Measurements from ENCODE around the gene RSRC1.
"Not testable (repeated sequence)": the region's sequence is repeated elsewhere in the genome, so short reads cannot be mapped to it uniquely, and the experiment has no call there.

Gene RSRC1

GRCh38 chr3:158111861-158112260 lies 2.0 kb downstream of the RSRC1 start:
- Histone ChIP-seq H2BK15ac (replicated peaks; ENCODE audit: low read depth) (no peak overlapping the region), H3K4ac (ENCODE audit: low read depth, low read length) (no peak overlapping the region), H2AK5ac (ENCODE audit: low read length) (no peak overlapping the region), H4K8ac (ENCODE audit: low read depth, low read length) (no peak overlapping the region), H3K27me3 (ENCODE audit: insufficient read depth, low read length, poor library complexity) (peaks cover 2% of the 10 kb centered on the region), H3K4me1 (ENCODE audit: control insufficient read depth, low read depth, low read length) (no peaks in the 10 kb centered on the region), H3K56ac (ENCODE audit: low read length) (no peak overlapping the region), H3K18ac (ENCODE audit: low read length) (no peak overlapping the region), H3K79me2 (ENCODE audit: control insufficient read depth, insufficient read depth, low read length) (peaks cover 4% of the 10 kb centered on the region), H3K9ac (ENCODE audit: low read length) (no peak overlapping the region), H3K23ac (ENCODE audit: low read length) (no peak overlapping the region), H2BK5ac (ENCODE audit: low read length) (no peak overlapping the region), H3K36me3 (ENCODE audit: control insufficient read depth, insufficient read depth, low read length) (no peaks in the 10 kb centered on the region), H3K4me2 (ENCODE audit: low read length) (no peak overlapping the region), H3K4me3 (ENCODE audit: low read length) (no peak overlapping the region), H3K27ac (ENCODE audit: low read depth, low read length) (no peak overlapping the region), H3K79me1 (ENCODE audit: low read length) (peaks cover 3% of the 10 kb centered on the region), H4K5ac (ENCODE audit: low read length) (no peak overlapping the region), H2BK120ac (ENCODE audit: low read depth, low read length) (no peak overlapping the region)
- no CpG with 5 or more reads among the region's 2 CpGs for WGBS (ENCODE audit: extremely low coverage, insufficient coverage, low lambda C conversion rate)
- no peak for DNase-seq

- not testable (repeated sequence) for H3K79me2 ChIP-seq (ENCODE audit: control insufficient read depth, insufficient read depth, low read length); H3K79me1 ChIP-seq (ENCODE audit: low read length)
- no CpG with 5 or more reads among the region's 2 CpGs for WGBS (ENCODE audit: extremely low coverage, insufficient coverage, low lambda C conversion rate)
Observed at GRCh38 chr3:158113595-158113994, 3.7 kb downstream of the RSRC1 start.

GRCh38 chr3:158120330-158120729 lies 10.4 kb downstream of the RSRC1 start:
- Histone ChIP-seq H2BK5ac (ENCODE audit: low read length) (no peak overlapping the region), H3K9ac (ENCODE audit: low read length) (no peak overlapping the region), H2BK15ac (replicated peaks; ENCODE audit: low read depth) (no peak overlapping the region)

More at GRCh38 chr3:158113595-158113994, 3.7 kb downstream of the RSRC1 start:
- H2BK5ac ChIP-seq (ENCODE audit: low read length); H3K36me3 ChIP-seq (ENCODE audit: control insufficient read depth, insufficient read depth, low read length); H3K27me3 ChIP-seq (ENCODE audit: insufficient read depth, low read length, poor library complexity); H3K23ac ChIP-seq (ENCODE audit: low read length); H3K27ac ChIP-seq (ENCODE audit: low read depth, low read length); H2BK120ac ChIP-seq (ENCODE audit: low read depth, low read length); H4K8ac ChIP-seq (ENCODE audit: low read depth, low read length); H3K56ac ChIP-seq (ENCODE audit: low read length); H2AK5ac ChIP-seq (ENCODE audit: low read length); H3K9ac ChIP-seq (ENCODE audit: low read length); H3K4ac ChIP-seq (ENCODE audit: low read depth, low read length); H3K4me2 ChIP-seq (ENCODE audit: low read length); H2BK15ac ChIP-seq (replicated peaks; ENCODE audit: low read depth); H3K18ac ChIP-seq (ENCODE audit: low read length); H4K5ac ChIP-seq (ENCODE audit: low read length); H3K4me1 ChIP-seq (ENCODE audit: control insufficient read depth, low read depth, low read length); DNase-seq; H3K4me3 ChIP-seq (ENCODE audit: low read length): not testable (repeated sequence)

GRCh38 chr3:158121295-158121694 lies 11.4 kb downstream of the RSRC1 start:
- no peak overlapping the region for H2BK5ac ChIP-seq (ENCODE audit: low read length)
- no peaks in the 10 kb centered on the region for H3K36me3 ChIP-seq (ENCODE audit: control insufficient read depth, insufficient read depth, low read length)
- H4K8ac ChIP-seq (ENCODE audit: low read depth, low read length): no peak overlapping the region
- H3K4me3 ChIP-seq (ENCODE audit: low read length): no peak overlapping the region
- H3K56ac ChIP-seq (ENCODE audit: low read length): no peak overlapping the region
- H3K27ac ChIP-seq (ENCODE audit: low read depth, low read length): no peak overlapping the region
- H3K27me3 ChIP-seq (ENCODE audit: insufficient read depth, low read length, poor library complexity): no peaks in the 10 kb centered on the region
- no peak overlapping the region for H2AK5ac ChIP-seq (ENCODE audit: low read length)
- H2BK120ac ChIP-seq (ENCODE audit: low read depth, low read length): no peak overlapping the region
- no peak overlapping the region for H3K9ac ChIP-seq (ENCODE audit: low read length)
- no peaks in the 10 kb centered on the region for H3K4me1 ChIP-seq (ENCODE audit: control insufficient read depth, low read depth, low read length)
- H2BK15ac ChIP-seq (replicated peaks; ENCODE audit: low read depth): no peak overlapping the region
- H4K5ac ChIP-seq (ENCODE audit: low read length): no peak overlapping the region
- no peak for DNase-seq
- H3K18ac ChIP-seq (ENCODE audit: low read length): no peak overlapping the region
- no peak overlapping the region for H3K23ac ChIP-seq (ENCODE audit: low read length)
- no peaks in the 10 kb centered on the region for H3K79me1 ChIP-seq (ENCODE audit: low read length)
- no peak overlapping the region for H3K4me2 ChIP-seq (ENCODE audit: low read length)
- no peak overlapping the region for H3K4ac ChIP-seq (ENCODE audit: low read depth, low read length)
- no peaks in the 10 kb centered on the region for H3K79me2 ChIP-seq (ENCODE audit: control insufficient read depth, insufficient read depth, low read length)

More at GRCh38 chr3:158120330-158120729, 10.4 kb downstream of the RSRC1 start:
- Histone ChIP-seq H4K8ac (ENCODE audit: low read depth, low read length) (no peak overlapping the region), H3K27me3 (ENCODE audit: insufficient read depth, low read length, poor library complexity) (no peaks in the 10 kb centered on the region), H3K56ac (ENCODE audit: low read length) (no peak overlapping the region), H3K4ac (ENCODE audit: low read depth, low read length) (no peak overlapping the region), H3K4me1 (ENCODE audit: control insufficient read depth, low read depth, low read length) (no peaks in the 10 kb centered on the region), H3K27ac (ENCODE audit: low read depth, low read length) (no peak overlapping the region), H3K4me2 (ENCODE audit: low read length) (no peak overlapping the region), H3K4me3 (ENCODE audit: low read length) (no peak overlapping the region), H2BK120ac (ENCODE audit: low read depth, low read length) (no peak overlapping the region), H3K23ac (ENCODE audit: low read length) (no peak overlapping the region), H3K79me2 (ENCODE audit: control insufficient read depth, insufficient read depth, low read length) (peaks cover 2% of the 10 kb centered on the region), H3K36me3 (ENCODE audit: control insufficient read depth, insufficient read depth, low read length) (no peaks in the 10 kb centered on the region), H4K5ac (ENCODE audit: low read length) (no peak overlapping the region), H3K18ac (ENCODE audit: low read length) (no peak overlapping the region), H2AK5ac (ENCODE audit: low read length) (no peak overlapping the region), H3K79me1 (ENCODE audit: low read length) (peaks cover 1% of the 10 kb centered on the region)
- DNase-seq: no peak

GRCh38 chr3:158122721-158123120 lies 12.8 kb downstream of the RSRC1 start:
- not testable (repeated sequence) for H2BK5ac ChIP-seq (ENCODE audit: low read length); H3K4ac ChIP-seq (ENCODE audit: low read depth, low read length); H3K27ac ChIP-seq (ENCODE audit: low read depth, low read length); H3K4me3 ChIP-seq (ENCODE audit: low read length); H2BK120ac ChIP-seq (ENCODE audit: low read depth, low read length); H3K23ac ChIP-seq (ENCODE audit: low read length); H3K18ac ChIP-seq (ENCODE audit: low read length); H4K5ac ChIP-seq (ENCODE audit: low read length); H3K27me3 ChIP-seq (ENCODE audit: insufficient read depth, low read length, poor library complexity); DNase-seq; H3K4me1 ChIP-seq (ENCODE audit: control insufficient read depth, low read depth, low read length); H2AK5ac ChIP-seq (ENCODE audit: low read length); H3K56ac ChIP-seq (ENCODE audit: low read length); H3K79me1 ChIP-seq (ENCODE audit: low read length); H4K8ac ChIP-seq (ENCODE audit: low read depth, low read length); H3K9ac ChIP-seq (ENCODE audit: low read length); H3K36me3 ChIP-seq (ENCODE audit: control insufficient read depth, insufficient read depth, low read length); H3K4me2 ChIP-seq (ENCODE audit: low read length); H3K79me2 ChIP-seq (ENCODE audit: control insufficient read depth, insufficient read depth, low read length); H2BK15ac ChIP-seq (replicated peaks; ENCODE audit: low read depth)
- WGBS (ENCODE audit: extremely low coverage, insufficient coverage, low lambda C conversion rate): no CpG with 5 or more reads among the region's 5 CpGs

- Histone ChIP-seq H4K8ac (ENCODE audit: low read depth, low read length) (no peak overlapping the region), H3K79me2 (ENCODE audit: control insufficient read depth, insufficient read depth, low read length) (no peaks in the 10 kb centered on the region), H3K9ac (ENCODE audit: low read length) (no peak overlapping the region), H3K4ac (ENCODE audit: low read depth, low read length) (no peak overlapping the region), H3K4me2 (ENCODE audit: low read length) (no peak overlapping the region), H3K56ac (ENCODE audit: low read length) (no peak overlapping the region), H3K27me3 (ENCODE audit: insufficient read depth, low read length, poor library complexity) (no peaks in the 10 kb centered on the region), H4K5ac (ENCODE audit: low read length) (no peak overlapping the region), H3K36me3 (ENCODE audit: control insufficient read depth, insufficient read depth, low read length) (no peaks in the 10 kb centered on the region), H3K4me1 (ENCODE audit: control insufficient read depth, low read depth, low read length) (no peaks in the 10 kb centered on the region), H3K4me3 (ENCODE audit: low read length) (no peak overlapping the region), H3K23ac (ENCODE audit: low read length) (no peak overlapping the region), H2BK15ac (replicated peaks; ENCODE audit: low read depth) (no peak overlapping the region), H2BK120ac (ENCODE audit: low read depth, low read length) (no peak overlapping the region), H3K27ac (ENCODE audit: low read depth, low read length) (no peak overlapping the region), H2AK5ac (ENCODE audit: low read length) (no peak overlapping the region), H3K79me1 (ENCODE audit: low read length) (no peaks in the 10 kb centered on the region), H3K18ac (ENCODE audit: low read length) (no peak overlapping the region), H2BK5ac (ENCODE audit: low read length) (no peak overlapping the region)
- peak; percentile 46 for DNase-seq
- no CpG with 5 or more reads among the region's 3 CpGs for WGBS (ENCODE audit: extremely low coverage, insufficient coverage, low lambda C conversion rate)
Observed at GRCh38 chr3:158127250-158128219, 17.6 kb downstream of the RSRC1 start.

All from mesendoderm (in vitro differentiated cells).